Forelimb muscle (tissue), 1 donor: ENCODE measurements around the gene TCOF1. TPM values are rescaled to one million over a fixed set of nuclear protein-coding genes. Genes with fewer than 3 reads are reported as not detected.
A peak's percentile ranks its signal among the peaks of the same experiment; 100 is the strongest.

Source experiments
- DNase-seq: peaks from one replicate; pipeline ENCODE4 v3.0.0-alpha.2; 2013; ENCODE audit warnings: low read depth
- polyA plus RNA-seq: library from polyadenylated mRNA; unstranded; fragments of 120-200 nt; gene quantifications from one replicate; pipeline ENCODE4 v1.2.1, GENCODE V29; 2013; ENCODE audit not compliant: insufficient read length

Gene TCOF1, protein sequence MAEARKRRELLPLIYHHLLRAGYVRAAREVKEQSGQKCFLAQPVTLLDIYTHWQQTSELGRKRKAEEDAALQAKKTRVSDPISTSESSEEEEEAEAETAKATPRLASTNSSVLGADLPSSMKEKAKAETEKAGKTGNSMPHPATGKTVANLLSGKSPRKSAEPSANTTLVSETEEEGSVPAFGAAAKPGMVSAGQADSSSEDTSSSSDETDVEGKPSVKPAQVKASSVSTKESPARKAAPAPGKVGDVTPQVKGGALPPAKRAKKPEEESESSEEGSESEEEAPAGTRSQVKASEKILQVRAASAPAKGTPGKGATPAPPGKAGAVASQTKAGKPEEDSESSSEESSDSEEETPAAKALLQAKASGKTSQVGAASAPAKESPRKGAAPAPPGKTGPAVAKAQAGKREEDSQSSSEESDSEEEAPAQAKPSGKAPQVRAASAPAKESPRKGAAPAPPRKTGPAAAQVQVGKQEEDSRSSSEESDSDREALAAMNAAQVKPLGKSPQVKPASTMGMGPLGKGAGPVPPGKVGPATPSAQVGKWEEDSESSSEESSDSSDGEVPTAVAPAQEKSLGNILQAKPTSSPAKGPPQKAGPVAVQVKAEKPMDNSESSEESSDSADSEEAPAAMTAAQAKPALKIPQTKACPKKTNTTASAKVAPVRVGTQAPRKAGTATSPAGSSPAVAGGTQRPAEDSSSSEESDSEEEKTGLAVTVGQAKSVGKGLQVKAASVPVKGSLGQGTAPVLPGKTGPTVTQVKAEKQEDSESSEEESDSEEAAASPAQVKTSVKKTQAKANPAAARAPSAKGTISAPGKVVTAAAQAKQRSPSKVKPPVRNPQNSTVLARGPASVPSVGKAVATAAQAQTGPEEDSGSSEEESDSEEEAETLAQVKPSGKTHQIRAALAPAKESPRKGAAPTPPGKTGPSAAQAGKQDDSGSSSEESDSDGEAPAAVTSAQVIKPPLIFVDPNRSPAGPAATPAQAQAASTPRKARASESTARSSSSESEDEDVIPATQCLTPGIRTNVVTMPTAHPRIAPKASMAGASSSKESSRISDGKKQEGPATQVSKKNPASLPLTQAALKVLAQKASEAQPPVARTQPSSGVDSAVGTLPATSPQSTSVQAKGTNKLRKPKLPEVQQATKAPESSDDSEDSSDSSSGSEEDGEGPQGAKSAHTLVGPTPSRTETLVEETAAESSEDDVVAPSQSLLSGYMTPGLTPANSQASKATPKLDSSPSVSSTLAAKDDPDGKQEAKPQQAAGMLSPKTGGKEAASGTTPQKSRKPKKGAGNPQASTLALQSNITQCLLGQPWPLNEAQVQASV (N-terminal part only)
- 16.9 TPM for polyA plus RNA-seq

DNA sequence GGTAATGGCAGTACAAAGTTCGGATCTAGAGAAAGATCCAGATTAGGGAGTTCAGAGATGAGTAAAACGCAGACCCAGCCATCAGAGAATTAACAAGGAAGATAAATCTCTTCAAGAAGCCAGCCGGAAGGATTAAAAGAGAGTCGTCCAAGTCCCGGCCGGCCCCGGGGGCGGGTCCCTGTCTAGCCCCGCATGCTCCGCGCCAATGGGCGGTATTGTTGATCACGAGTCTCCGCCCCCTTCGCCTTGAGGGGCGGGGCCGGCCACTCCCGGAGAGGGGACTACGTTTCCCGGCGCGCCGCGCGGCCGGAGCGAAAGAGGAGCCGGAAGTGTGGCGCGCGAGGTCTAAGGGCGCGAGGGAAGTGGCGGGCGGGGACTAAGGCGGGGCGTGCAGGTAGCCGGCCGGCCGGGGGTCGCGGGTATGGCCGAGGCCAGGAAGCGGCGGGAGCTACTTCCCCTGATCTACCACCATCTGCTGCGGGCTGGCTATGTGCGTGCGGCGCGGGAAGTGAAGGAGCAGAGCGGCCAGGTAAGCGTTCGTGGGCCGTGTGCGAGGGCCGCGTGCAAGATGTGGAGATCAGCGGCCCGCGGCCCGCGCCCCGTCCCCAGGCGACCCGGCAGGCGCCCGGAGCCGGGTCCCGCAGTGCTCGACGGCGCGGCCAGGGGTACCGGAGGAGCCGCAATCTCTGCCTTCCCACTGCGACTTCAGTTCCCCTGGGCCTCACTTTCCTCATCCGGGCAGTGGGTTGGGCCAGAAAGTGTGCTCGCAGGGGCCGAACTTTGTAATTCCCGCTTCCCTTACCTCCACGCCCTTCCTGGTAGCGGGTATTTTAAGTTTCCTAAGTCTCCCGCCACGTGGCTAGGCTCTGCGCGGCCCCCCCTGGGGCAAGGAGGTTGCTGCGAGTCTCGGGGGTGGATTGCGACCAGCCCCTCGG is at the start of gene TCOF1:
TSS of gene TCOF1 (plus strand) at position 372 of the 935 bp plus-strand sequence. CDS start at position 422, 50 bp downstream.
- DNase-seq, result peak; percentile 84

DNA sequence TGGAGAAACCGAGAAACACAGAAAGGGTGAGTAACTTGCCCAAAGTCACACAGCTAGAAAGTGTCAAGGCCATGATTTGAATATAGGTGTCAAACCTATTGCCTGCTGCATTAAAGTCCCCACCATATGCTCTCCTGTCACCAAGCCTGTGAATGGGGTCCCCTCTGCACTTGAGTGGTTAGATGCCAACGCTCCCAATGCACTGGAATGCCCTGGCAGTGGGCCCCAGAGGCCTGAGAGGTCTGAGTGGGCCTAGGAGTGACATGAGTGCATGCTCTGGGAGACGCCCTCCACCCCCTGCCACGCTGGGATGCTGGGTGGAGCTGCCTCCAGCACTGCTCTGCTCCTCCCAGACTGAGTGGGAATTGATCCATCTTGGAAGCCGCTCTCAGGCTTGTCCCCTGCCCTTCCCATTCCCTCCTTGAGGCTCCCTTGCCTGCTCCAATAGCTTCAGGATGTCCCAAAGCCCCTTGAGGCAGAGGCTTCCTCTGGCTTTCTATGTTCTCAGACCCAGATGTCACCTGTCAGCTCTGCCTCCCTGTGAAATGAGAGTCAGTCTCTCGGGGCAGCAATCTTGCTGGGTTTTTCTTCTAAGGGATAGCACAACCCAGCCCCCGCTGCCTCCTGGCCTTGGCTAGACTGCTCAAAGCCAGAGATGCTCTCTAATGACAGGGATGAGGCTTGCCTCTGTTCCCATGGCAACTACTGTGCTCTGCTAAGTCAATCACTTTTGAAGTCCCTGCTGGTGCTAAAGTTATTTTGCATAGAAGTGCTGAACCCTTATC is 48.2 kb upstream of the TCOF1 start:
- DNase-seq, result no peak

DNA sequence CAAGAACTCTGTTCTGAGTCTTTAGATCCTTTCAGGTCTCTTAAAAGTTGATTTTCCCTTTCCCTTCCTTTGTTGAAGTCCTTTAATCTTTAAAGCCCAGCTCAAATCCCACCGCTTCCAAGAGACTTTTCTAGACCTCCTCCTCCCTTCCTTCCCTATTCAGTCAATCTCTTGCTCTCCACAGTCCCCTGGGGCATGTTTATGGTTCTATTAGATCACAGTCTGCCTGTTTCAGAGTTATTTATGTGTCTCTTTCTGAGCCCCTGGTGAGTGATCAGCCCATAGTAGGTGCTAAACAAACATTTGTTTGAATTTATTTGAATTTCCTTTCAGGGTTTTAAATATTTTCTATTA is 47.6 kb upstream of the TCOF1 start:
- DNase-seq, result no peak

DNA sequence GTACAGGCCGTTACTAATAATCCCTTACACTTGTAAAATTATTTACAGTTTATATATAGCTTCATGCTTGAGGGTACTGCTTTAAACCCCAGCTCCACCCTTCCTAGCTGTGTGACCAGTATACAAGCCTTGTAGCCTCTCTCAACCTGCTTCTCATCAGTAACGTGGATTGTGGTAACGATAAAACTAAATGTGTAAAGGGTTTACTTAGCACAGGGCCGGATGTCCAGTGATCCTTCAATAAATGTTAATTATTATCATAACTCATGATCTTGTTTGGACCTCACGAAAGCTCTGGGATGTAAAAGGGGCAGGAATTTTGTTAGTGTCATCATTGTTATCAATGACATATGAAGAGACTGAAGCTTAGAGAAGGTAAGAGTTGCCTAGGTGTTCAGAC is 47.3 kb upstream of the TCOF1 start:
- no peak for DNase-seq

DNA sequence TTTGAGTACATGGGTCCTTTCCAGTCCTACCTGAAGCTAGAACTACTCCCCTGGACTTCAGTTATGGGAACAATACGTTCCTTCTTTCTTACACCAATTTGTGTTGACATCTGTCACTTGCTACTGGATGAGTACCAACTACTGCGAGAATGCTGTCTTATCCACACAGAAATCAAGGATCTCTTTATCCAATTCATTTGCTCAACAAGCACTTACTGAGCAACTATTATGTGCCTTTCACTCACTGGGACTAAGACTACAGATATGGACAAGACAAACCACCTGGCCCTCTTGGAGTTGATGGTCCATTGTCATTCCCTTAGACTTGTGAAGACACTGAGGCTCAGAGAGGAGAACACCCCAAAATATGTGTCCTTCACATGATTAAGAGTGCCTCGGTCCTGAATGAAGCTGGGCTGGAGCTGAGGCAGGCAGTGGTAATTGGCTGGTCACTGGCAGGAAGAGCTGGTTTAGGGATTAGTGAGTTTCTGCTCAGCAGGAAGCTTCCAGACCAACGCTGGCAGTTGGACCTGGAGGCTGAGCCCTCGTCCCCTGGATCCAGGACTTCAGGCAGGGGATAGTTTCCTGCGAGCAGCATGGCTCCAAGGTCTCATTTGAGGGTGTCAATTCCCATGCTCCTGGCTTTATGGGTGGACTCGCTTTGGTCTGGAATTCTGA is 46.3 kb upstream of the TCOF1 start:
- no peak for DNase-seq

DNA sequence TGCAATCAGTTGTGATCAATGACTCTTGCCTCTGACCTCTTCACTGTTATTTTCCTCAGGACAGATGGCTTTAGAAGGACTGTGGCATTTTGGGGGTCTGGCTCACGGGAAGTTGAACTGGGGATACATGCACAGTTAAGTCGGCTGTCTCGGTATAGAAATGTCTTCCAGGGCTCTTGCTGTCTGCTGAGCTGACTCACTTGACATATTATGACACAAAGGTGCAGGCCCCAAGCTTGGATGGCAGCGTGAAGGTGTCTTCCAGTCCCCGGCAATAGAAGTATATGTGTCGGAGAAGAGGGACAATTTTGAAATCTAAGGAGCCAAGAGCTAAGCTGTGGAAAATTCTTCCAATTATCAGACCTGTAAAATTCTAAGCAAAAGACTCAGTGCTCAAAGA is 45.0 kb upstream of the TCOF1 start:
- no peak for DNase-seq

DNA sequence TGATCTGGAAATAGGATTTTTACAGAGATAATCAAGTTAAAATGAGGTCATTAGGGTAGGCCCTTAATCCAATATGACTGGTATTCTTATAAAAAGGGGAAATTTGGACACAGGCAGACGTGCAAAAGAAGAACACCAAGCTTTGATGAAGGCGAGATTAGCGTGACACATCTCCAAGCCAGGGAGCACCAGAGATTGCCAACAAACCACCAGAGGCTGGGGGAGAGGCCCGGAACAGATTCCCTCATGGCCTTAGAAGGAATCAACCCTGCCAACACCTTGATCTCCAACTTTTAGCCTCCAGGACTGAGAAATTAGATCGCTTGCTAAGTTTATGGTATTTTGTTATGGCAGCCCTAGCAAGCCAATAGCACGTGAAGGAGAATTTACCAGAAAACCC is 44.0 kb upstream of the TCOF1 start:
- no peak for DNase-seq

DNA sequence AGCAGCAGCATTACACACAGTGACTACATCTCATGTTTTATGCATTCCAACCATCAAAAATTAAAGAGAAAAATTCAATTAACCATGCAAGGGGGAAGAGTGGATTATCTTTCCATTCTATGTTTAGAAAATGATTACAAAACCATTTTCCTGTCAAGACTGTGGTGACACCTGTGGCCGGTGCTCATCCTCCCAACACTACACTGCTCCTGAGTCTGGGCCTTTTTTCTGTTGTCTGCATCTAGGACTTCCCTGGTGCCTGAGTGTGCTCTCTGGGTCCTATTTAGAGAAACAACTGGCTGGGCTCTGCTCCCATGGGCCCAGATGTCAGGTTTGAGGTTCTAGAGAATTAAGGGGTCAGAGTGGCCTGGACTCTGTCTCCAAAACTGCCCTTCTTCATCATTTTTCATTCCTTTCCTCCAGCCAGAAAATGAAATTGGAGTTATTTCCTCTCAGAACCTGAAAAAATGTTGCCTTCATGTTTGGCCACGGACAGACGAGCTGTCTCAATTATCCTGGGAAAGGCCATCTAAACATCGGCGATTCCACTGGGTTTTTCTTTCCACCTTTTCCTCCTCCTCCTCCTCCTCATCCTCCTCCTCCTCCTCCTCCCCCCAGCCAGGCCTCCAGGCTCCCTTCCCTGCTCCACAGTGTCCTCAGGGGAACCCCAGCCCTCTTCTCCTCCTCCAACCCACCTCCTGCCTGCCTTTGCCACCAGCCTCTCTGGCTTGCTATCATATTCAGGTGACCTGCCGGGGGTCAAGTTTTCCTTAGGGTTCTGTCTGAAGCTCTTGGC is 43.4 kb upstream of the TCOF1 start:
- DNase-seq, result no peak

DNA sequence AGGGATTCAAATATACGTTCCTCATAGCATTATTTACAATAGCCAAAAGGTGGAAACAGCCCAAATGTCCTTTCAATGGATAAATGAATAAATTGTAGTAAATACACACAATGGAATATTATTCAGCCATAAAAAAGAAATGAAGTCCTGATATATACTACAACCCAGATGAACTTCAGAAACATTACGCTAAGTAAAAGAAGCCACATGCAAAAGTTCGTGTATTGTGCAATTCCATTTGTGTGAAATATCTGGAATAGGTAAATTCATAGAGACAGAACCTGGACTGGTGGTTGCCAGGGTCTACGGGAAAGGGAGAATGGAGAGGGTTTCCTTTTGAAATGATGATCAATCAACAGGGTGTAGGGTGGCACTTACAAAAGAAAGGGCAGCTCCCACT is 42.3 kb upstream of the TCOF1 start:
- no peak for DNase-seq

DNA sequence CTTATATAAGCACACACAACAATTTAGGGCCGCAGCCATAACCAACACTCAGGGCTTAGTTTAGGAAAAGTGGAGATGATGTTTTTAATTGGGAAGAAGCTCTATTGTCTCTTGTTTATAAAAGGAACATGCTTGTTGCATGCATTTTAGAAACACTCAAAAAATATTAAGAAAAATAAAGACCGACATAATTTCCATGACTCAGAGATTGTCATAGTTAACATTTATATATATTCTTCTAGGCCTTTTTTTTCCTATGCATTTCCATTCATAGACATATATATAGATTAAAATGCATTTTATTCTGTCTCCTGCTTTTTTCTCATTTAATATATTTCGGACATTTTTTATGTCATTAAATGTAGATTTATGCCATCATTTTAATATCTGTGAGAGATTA is 41.2 kb upstream of the TCOF1 start:
- DNase-seq, result no peak

DNA sequence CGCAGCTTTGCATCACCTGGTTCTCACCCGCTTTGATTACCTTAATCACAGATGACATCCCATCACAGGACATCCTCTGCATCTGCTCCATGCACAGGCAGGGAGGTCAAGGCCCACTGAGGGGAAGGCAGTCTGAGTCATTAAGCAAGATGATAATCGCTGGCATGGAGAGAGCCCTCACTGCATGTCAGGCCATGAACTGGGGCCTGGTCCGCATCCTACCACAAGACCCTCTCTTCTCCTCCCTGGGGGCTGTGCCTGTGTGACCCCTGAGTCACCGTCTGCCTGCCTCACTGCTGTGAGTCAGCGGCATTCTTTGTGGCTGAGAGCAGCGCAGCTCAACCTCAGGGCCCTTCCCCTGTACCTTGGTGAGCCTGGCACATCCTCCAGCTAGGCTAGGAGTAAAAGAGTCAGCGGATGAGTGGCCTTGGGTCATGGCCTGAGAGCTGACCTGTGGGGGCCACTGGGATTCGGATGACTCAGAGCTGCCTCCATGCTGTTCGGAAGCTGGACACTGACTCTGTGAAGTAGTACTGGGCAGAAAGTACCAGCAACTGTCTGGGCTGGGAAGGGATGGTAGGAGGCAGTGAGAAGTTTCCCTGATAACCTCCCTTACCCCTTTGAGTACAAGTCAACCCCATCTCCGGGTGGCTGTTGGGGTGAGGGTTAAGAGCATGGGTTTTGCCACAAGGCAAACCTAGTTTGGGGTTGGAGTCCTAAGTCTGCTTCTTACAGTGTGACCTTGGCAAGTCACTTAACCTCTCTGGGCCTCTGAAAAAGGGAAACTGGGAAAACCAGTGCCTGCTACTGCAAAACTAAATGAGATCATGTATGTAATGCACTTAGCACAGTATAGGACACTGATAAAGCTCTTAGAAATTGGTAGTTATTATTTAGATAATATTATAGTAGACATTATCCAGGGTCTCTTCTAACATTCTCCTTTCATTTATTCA is 40.2 kb upstream of the TCOF1 start:
- no peak for DNase-seq

DNA sequence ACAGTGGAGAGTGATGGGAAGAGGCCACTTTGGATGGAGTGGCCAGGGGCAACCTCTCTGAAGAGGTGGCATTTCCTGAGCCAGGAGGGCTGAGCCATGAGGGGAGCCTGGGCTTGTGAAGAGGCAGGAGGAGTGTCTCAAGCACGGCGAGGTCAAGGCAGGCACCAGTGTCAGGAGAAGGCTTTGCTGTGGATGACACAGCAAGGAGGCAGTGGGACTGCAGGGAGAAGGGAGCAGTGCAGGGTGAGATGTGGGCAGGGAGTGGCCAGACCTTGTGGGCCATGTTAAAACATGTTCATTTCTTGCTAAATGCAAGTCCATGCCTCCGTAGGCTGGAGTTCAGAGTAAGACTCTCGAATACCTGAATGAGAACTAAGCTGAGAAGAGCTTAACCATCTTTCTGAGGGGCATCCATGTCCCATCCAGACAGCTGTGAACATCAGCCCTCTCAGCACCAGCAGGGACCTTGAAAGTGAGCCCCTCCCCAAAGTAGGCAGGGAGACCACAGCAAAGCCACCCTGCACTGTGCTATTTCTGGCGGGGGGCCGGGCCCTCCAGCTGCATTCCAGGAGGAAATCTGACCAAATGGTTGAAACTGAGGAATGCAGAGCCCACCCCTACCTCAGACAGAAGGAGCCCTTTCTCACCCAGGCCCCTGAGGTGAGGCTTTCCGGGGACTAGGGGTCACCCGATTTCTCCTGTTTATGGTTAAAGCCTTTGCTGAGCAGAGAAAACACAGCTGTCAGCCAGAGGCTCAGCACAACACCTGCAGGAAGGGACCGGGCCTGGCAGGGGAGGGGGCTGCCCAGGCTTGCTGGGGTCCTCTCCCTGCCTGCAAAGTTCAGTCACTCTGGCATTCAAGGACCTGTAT is 38.6 kb upstream of the TCOF1 start:
- no peak for DNase-seq

DNA sequence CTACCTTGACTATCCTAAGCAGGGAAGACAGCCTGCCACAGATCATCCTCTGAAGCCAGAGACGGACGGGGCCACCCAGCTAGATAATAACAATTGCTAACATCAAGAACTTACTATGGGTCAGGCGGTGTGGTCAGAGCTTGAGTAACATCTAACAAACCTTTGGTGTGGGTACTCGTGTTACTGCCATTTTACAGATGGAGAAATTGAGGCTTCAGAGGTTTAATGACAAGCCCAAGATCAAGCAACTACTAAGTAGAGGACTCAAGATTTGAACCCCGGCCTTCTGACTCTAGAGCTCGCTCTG is 38.1 kb upstream of the TCOF1 start:
- DNase-seq, result no peak

DNA sequence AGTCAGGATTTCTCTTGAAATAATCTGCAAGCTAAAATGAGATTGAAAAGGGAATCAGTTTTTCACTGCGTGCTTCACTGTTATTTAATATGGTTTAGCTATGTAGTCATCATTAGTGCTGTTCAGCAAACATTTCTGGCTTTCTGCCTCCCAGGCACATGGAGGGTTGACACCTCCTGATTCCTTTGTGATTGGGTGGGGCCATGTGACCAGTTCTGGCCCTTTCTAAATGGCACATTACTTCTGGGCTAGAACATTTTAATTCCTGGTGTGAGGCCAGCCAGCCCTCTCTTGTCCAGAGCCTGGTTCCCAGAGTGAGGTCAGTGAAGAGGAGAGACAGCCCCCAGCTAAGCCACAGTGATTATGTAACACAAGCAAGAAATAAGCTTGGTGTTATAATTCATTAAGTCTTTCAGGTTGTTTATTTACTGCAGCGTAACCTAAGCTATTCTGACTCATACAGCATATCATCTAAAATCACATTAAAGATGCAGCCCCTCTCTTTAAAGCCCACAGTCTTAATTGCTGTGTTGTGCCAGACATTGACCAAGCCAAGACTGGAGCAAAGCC is 37.4 kb upstream of the TCOF1 start:
- no peak for DNase-seq

DNA sequence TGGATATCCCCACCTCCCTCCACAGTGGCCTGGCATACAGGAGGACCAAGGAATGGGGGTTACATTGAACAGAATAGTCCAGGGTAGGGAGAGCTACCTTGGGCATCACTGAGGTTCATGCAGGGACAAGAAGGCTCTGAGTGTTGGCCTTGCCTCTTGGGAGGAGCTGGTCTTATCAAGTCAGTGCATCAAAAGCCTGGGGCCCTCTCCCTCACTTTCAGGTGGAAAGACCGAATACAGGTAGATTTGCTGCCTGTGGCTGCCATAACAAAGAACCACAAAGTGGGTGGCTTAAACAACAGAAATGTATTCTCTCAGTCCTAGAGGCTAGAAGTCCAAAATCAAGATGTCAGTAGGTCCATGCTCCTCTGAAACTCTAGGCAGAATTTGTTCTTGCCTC is 36.3 kb upstream of the TCOF1 start:
- DNase-seq, result no peak

DNA sequence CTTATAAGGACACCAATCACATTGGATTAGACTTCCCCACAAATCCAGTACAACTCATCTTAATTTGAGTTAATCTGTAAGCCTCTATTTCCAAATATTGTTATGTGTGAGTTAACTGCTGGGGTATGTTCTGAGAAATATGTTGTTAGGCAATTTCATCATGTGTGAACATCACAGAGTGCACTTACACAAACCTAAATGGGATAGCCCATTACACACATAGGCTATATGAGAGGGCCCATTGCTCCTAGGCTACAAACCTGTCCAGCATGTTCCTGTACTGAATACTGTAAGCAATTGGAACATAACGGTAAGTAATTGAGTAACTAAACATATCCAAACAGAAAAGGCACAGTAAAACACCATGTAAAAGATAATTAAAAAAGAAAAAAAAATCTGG is 35.7 kb upstream of the TCOF1 start:
- no peak for DNase-seq
